ENCODE measurements around the gene CHKA.
A peak's percentile ranks its signal among the peaks of the same experiment; 100 is the strongest.

CHKA gene

DNA sequence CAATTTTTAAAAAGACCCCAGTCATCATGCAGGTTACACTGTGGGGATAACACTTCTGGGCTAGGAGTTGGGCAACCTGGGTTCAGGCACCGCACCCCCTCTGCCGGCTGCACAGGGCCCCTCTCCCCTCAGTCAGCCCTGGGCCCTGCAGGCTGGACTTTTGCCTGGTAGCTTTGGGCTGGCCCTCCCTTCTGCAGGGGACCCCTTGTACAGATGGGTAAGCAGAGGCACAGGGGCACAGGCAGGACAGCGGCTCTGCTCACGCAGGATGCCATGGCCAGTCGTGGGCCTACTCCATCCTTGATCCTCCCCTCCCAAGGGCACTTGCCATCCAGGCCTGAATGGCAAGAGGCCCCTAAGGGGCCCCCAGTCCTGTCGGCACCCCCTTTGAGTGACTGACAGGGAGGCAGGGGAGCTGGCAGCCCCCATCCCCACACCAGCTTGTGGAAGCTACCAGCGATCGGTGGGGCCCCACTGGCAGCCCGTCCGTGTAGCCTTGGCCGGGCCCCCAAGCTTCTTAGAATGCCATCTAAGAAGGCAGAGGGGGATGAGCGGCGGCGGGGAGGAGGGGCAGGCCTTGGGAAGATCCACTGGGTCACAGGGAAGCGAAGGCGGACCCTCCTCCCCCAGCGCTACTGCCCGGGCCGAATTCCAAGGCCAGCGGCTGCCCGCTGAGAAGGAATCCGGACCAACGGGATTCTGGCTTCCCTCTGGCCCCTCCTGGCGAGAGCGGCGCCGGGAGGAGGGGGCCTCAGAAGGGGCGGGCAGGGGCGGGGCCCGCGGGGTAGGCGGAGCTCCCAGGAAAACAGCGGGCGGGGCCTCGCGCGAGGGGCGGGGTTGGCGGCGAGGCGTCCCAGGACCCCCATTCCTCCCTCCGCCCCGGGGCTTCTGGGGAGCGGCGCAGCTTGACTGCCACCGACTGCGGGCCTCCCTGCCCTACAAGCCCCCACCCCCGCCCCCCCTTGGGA is 6.8 kb upstream of the CHKA start:
- no peak for DNase-seq (ENCODE audit: low read depth)
- H3K4me3 ChIP-seq (ENCODE audit: control insufficient read depth, low read depth, low read length), result peak overlapping the region; percentile 43
- no peak for TF ChIP-seq CTCF (conservative IDR thresholded peaks at IDR 0.05; ENCODE audit: control insufficient read depth, insufficient read depth, low read depth, low read length)

- no peak for DNase-seq (ENCODE audit: low read depth)
- H3K4me3 ChIP-seq (ENCODE audit: control insufficient read depth, low read depth, low read length), result no peak overlapping the region
- TF ChIP-seq CTCF (conservative IDR thresholded peaks at IDR 0.05; ENCODE audit: control insufficient read depth, insufficient read depth, low read depth, low read length), result no peak
Measured at GRCh38 chr11:68125164-68125563, 4.0 kb upstream of the CHKA start.

DNA sequence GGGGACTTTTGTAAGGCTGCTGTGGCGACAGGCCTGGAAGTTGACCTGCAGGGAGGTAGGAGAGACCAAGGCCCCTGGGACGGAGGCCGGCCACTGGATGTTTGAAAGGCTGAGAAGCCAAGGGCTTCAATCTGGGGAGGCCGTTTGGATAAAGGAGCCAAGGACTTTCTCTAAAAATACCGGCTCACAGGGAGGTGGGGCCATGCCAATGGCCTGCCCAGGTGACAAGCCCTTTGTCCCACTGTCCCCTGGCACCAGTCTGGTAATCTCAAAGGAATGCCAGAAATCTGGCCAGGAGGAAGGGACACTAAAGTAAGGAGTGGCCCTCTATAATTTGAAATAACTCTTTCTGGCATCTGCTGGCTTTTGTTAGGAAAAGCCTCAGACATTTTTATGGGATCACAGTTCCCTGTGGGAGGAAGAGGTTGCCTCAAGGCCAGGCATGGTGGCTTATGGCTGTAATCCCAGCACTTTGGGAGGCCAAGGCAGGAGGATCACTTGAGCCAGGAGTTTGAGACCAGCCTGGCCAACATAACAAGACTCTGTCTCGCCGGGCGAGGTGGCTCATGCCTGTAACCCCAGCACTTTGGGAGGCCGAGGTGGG is 1.9 kb upstream of the CHKA start:
- no peak for TF ChIP-seq CTCF (conservative IDR thresholded peaks at IDR 0.05; ENCODE audit: control insufficient read depth, insufficient read depth, low read depth, low read length)
- no peak for DNase-seq (ENCODE audit: low read depth)
- no peak overlapping the region for H3K4me3 ChIP-seq (ENCODE audit: control insufficient read depth, low read depth, low read length)

DNA sequence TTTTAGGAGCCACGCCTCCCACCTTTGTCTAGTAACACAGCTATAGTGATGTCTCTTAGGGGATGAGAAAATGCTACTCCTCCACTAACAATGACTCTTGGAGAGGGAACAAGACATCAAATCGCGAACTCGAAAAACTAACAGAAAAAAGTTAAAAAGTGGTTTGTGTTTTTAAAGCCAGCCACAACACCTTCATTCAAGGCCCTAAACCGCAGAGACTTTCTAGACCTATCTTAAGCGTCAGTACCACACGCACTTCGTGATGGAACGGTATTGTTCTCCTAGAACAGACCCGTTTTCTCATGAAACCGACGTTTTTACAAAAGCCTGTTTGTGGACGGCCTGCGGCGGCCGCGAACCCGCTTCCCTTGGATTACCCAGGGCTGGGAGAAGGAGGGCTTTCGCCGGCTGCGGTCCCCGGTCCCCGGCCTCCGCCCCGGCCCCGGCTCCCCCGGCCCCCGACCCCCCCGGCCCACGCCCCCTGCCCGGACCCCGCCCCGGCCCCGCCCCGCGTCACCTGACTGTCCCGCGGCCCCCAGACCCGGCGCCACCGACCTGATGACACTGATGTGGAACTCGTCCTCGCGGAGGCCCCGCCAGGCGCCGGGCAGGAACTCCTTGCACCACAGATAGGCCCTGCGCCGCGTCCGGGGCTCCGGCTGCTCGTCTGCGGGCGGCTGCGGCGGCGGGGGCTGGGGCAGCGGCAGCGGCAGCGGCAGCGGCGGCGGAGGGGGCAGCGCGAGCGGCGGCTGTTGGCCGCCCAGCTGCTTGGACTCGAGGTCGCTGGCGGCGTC is 718 bp downstream of the CHKA start:
- peak; percentile 31 for DNase-seq (ENCODE audit: low read depth)
- peak overlapping the region; percentile 67 for H3K4me3 ChIP-seq (ENCODE audit: control insufficient read depth, low read depth, low read length)

GRCh38 chr11:68118706-68119448 is 2.3 kb downstream of the CHKA start:
- no peak overlapping the region for H3K4me3 ChIP-seq (ENCODE audit: control insufficient read depth, low read depth, low read length)
- no peak for DNase-seq (ENCODE audit: low read depth)
- no peak for TF ChIP-seq CTCF (conservative IDR thresholded peaks at IDR 0.05; ENCODE audit: control insufficient read depth, insufficient read depth, low read depth, low read length)

More for the DNA sequence above, 718 bp downstream of the CHKA start:
- TF ChIP-seq CTCF (conservative IDR thresholded peaks at IDR 0.05; ENCODE audit: control insufficient read depth, insufficient read depth, low read depth, low read length), result no peak

Measured in fibroblast of mammary gland (primary cell).